Daoy (cell line): Measurements from ENCODE around the gene FBN2. TPM values are rescaled to one million over a fixed set of nuclear protein-coding genes. Genes with fewer than 3 reads are reported as not detected.
A peak's percentile ranks its signal among the peaks of the same experiment; 100 is the strongest.
"Not testable (repeated sequence)": the region's sequence is repeated elsewhere in the genome, so short reads cannot be mapped to it uniquely, and the experiment has no call there.

Experiments used
- DNase-seq: peaks from one replicate; pipeline ENCODE4 v3.0.0-alpha.2; 2015; ENCODE audit warnings: low read depth
- total RNA-seq: library from RNA; depleted of rRNA; stranded (reverse); fragments of >200 nt; shearing (Covaris generic); gene quantifications from 2 replicates; pipeline ENCODE4 v1.2.3, GENCODE V29; 2014

FBN2 gene
- total RNA-seq, 1 experiment from 2014 or later, result 18.7 TPM

DNA sequence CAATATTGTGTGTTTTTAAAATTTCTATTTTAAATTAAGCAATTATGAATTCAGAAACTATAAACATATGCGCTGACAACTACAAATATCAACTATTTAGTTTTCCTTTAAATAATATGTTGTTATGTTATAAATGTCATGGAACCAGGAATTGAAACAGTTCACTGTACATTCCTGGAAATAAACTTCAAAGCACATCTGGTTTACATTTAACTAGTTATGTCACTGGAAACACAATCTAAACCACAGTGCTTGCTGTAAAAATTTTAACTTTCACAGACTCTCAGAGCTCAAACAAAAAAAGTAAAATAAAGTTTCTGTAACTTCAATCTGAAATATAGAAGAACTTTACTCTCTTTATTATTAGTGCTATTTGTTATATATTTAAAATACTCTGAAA is 179.2 kb downstream of the FBN2 start:
- no peak for DNase-seq

DNA sequence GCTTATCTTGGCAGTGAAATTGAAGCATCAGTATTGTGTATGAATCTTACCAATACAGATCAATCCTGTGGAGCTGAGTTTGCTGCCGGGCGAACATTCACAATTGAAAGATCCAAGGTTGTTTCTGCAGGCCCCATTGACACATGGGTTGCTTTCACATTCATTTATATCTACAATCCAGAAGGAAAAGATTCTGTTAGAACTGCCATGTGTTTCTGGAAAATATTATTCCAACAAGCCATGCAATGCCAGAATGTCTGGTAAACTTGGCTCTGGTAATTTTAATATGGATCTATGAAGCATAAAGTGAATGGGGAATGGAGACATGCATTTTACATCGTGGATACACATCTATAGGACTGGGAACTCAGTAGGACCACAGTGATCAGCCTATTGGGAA is 180.8 kb downstream of the FBN2 start:
- DNase-seq, result no peak

DNA sequence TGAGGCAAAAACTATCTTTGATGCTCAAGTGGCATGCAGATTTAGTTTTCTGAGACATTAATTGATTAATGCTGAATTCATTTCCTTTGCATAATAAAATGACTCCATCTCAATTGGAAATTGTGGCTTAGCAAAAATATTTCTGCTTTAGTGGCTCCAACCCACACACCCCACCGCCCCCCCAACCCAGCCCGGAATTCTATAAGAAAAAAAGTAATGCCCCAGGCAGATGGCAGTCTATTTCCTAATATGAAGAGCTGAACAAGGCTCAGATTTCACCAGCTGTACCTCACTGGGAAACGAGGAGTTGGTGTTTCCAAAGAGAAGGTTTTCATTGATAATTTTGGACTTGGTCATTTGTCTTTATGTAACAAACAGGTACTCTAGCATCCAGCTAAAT is 182.1 kb downstream of the FBN2 start:
- no peak for DNase-seq

GRCh38 chr5:128353441-128354107 is 184.5 kb downstream of the FBN2 start:
- DNase-seq, result no peak

DNA sequence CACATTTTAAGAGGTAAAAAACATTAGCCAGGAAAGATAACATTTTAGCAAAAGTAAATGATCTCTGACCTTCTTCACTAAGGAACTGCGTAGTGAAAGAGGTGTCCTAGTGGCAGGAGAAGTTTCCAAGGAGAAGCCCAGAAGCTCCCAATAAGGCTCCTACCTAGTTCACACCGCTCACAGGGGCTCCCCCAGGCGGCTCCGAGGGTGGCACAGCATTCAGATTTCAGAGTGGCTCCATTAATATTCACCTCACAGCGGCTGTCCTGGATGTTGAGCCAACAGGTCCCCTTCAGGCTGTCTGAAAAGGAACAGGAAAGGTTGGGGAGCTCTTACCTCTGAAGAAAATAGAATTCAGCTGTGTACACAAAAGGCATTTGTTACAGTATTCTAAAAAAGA is 187.3 kb downstream of the FBN2 start:
- no peak for DNase-seq

DNA sequence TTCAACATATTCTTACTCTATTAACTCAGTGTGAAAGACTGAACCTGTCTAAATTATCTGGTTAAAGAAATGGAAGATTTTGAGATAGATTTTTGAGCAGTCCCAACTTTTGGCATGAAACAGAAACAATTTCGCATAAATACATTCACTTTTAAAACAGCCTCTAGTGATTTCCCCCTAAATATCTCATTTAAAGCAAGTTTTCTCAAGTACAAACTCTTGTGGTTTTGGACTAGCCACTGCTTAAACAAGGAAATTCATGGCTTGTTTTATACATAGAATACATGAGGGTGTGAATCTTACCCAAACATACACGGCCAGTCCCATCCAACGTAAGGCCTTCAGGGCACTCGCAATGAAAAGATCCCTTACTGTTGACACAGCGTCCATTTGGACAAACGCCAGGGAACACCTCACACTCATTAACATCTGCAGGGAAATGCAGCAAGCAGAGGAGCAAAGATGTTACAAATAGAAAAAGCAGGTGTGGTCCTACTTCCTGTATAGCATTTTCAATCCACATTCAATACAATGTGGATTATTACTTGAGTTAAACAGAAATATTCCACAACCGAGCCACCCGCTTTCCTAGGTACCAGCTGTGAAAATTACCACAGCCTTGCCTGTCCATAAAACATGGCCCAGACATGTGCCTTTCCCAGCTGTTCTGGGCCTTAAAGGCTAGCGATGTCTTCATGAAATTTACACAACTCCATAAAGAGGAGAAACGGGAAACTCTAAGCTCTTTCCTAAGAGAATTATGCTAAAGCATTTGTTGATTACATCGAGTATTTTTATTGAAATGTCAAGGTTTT is 188.8 kb downstream of the FBN2 start:
- DNase-seq, result peak; percentile 85

- no peak for DNase-seq
Measured at GRCh38 chr5:128346038-128346437, 192.0 kb downstream of the FBN2 start.

DNA sequence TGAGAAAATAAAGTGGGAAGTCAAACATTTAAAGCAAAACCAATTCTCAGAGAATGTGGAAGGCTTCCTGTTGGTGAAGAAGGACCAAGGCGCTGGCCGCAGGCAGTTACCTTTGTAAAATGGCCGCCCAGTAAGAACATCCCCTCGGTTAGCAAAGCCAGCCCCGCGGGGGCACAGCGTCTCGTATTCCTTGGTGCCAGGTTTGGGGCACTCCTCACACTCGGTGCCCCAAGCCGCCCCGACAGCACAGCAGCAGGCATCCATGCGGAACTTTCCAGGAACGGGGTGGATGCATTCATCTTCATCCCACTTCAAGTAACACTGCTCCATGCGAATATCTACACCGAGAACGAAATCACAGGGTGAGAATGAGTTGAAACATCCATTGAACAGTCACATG is 192.8 kb downstream of the FBN2 start:
- no peak for DNase-seq

- no peak for DNase-seq
Measured at GRCh38 chr5:128343168-128343567, 194.9 kb downstream of the FBN2 start.

DNA sequence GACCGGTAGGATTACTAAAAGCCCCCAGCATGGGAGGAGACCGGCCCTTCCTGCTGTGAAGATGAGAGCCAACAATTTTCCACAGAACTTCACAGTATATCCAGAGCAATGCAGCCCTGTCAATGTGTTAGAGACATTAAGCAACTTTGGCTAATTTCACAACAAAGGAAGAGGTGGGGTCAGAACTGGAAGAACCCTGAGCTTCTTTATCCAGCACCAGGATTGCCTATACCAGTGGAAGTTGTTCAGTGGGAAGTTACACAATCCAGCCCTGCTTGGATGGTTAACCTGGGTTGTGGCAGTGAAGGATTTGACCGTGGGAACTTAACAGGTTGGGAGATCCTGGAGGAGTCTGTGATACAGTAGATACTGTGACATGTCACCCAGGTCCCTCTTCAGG is 197.0 kb downstream of the FBN2 start:
- DNase-seq, result no peak

GRCh38 chr5:128340648-128341047 is 197.4 kb downstream of the FBN2 start:
- no peak for DNase-seq

DNA sequence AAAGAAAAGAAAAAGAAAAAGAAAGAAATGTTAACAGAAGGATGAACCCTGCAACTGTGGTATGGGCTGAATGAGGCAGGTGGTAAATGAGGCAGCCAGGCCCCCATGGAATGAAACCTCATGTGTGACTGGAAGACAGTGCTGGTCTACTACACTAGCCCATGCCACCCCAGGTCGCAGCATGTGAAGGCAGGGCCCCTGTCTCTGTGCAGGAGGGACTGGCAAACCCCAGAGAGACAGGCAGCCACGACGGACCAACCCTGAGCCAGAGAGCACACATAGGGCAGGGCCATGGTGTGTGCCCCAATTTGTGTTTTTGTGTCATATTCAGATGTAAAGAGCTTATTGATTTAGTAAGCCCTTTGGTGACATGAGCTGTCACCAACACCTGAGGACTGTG is 198.5 kb downstream of the FBN2 start:
- no peak for DNase-seq

GRCh38 chr5:128338649-128339048 is 199.4 kb downstream of the FBN2 start:
- DNase-seq, result no peak

GRCh38 chr5:128335339-128335738 is 202.7 kb downstream of the FBN2 start:
- no peak for DNase-seq

GRCh38 chr5:128334010-128334716 is 203.9 kb downstream of the FBN2 start:
- DNase-seq, result no peak

DNA sequence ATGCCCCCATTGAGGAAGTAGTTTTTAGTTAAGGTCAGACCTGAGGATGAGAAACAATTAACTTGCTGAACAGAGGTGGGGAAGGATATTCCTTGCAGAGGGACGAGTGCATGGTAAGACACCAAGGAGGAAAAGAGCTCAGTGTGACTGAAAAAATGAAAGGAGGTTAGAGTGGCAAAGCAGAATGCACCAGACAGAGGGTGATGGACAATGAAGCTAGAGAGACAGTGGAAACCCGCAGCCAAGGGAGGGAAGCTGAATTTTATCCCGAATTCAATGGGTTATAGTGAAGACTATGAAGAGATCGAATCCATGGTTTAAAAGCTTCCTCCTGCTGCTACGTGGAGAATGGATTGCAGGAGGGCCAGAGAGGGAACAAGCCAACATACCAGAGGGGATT is 206.8 kb downstream of the FBN2 start:
- no peak for DNase-seq

GRCh38 chr5:128329386-128329939 is 208.6 kb downstream of the FBN2 start:
- DNase-seq, result no peak

DNA sequence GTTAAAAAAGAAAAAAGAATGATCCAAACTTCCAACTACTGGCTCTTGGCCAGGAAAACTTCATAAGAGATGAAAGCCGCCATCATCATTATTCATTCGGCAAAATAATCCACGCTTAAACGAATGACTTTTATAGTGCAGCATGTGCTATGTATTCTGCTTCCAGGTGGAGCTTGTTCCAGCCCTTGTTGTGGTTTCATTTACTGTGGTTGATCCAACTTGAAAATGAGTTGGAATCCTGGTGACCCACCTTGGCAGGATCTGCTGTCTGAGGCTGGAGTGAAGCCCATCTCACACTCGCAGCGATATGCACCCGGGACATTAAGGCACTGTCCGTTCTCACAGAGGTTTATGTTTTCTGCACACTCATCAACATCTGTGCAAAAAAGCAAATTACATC is 209.6 kb downstream of the FBN2 start:
- no peak for DNase-seq

- no peak for DNase-seq
Measured at GRCh38 chr5:128328007-128328406, 210.0 kb downstream of the FBN2 start.

- not testable (repeated sequence) for DNase-seq
Measured at GRCh38 chr5:128321418-128321817, 216.6 kb downstream of the FBN2 start.

- DNase-seq, result no peak
Measured at GRCh38 chr5:128318691-128319090, 219.4 kb downstream of the FBN2 start.

- no peak for DNase-seq
Measured at GRCh38 chr5:128317481-128317880, 220.6 kb downstream of the FBN2 start.

GRCh38 chr5:128315671-128316070 is 222.4 kb downstream of the FBN2 start:
- DNase-seq, result no peak
